OCI-LY1 (cell line): ENCODE data around the gene CD109.

Experiments
- H2AFZ ChIP-seq: fragments of 200-600 bp; sonication (generic), shearing (Covaris generic); 2 replicates; pipeline ENCODE4 v1.6.0; 2014; ENCODE audit warnings: antibody characterized with exemption, mild to moderate bottlenecking, low read length
- H3F3A ChIP-seq: fragments of 200-600 bp; sonication (generic), shearing (Covaris generic); 2 replicates; pipeline ENCODE4 v1.6.0; 2014; ENCODE audit warnings: mild to moderate bottlenecking, antibody characterized with exemption, low read length, moderate library complexity; ENCODE audit not compliant: insufficient read depth
- H3K27ac ChIP-seq: fragments of 200-600 bp; sonication (generic); 2 replicates; pipeline ENCODE4 v1.5.1; 2014; ENCODE audit warnings: low read length, mixed run types, mild to moderate bottlenecking, low read depth; ENCODE audit not compliant: poor library complexity, severe bottlenecking
- H3K27me3 ChIP-seq: fragments of 200-600 bp; sonication (generic); 2 replicates; pipeline ENCODE4 v1.6.0; 2014; ENCODE audit warnings: antibody characterized with exemption, mild to moderate bottlenecking, low read length, moderate library complexity; ENCODE audit not compliant: insufficient read depth
- H3K36me3 ChIP-seq: fragments of 200-600 bp; sonication (generic); 2 replicates; pipeline ENCODE4 v1.6.1; 2014; ENCODE audit warnings: mild to moderate bottlenecking, antibody characterized with exemption, low read length, moderate library complexity, mixed read lengths; ENCODE audit not compliant: insufficient read depth
- H3K4me1 ChIP-seq: fragments of 200-600 bp; sonication (generic); 2 replicates; pipeline ENCODE4 v1.5.1; 2014; ENCODE audit warnings: mild to moderate bottlenecking, low read length, moderate library complexity; ENCODE audit not compliant: insufficient read depth, severe bottlenecking
- H3K4me2 ChIP-seq: fragments of 200-600 bp; sonication (generic), shearing (Covaris generic); 2 replicates; pipeline ENCODE4 v1.6.1; 2014; ENCODE audit warnings: low read length
- H3K4me3 ChIP-seq: fragments of 200-600 bp; sonication (generic); 2 replicates; pipeline ENCODE4 v1.5.1; 2014; ENCODE audit warnings: low read length, low read depth, mild to moderate bottlenecking, mixed read lengths; ENCODE audit not compliant: poor library complexity, severe bottlenecking
- H3K79me2 ChIP-seq: fragments of 200-600 bp; shearing (Covaris generic); 2 replicates; pipeline ENCODE4 v1.6.1; 2016; ENCODE audit warnings: mixed run types, low read length, mixed read lengths; ENCODE audit not compliant: insufficient read depth
- H3K9ac ChIP-seq: fragments of 200-600 bp; sonication (generic), shearing (Covaris generic); 2 replicates; pipeline ENCODE4 v1.6.1; 2014; ENCODE audit warnings: mild to moderate bottlenecking, low read length, mixed read lengths
- H3K9me2 ChIP-seq: fragments of 200-600 bp; sonication (generic), shearing (Covaris generic); 2 replicates; pipeline ENCODE4 v1.6.1; 2014; ENCODE audit warnings: low read depth, mild to moderate bottlenecking, low read length, mixed read lengths
- H3K9me3 ChIP-seq: fragments of 200-600 bp; shearing (Covaris generic); 2 replicates; pipeline ENCODE4 v1.6.1; 2014; ENCODE audit warnings: low read length, mixed read lengths
- H4K20me1 ChIP-seq: fragments of 200-600 bp; sonication (generic), shearing (Covaris generic); 2 replicates; pipeline ENCODE4 v1.6.0; 2016; ENCODE audit warnings: mild to moderate bottlenecking, low read length; ENCODE audit not compliant: insufficient read depth
- CTCF ChIP-seq: fragments of 200-600 bp; sonication (generic), shearing (Covaris generic); IDR thresholded peaks from 2 replicates; pipeline ENCODE4 v1.5.1; 2017; ENCODE audit warnings: mild to moderate bottlenecking, antibody characterized with exemption, low read length, moderate library complexity, mixed read lengths
- EZH2 ChIP-seq: fragments of 200-600 bp; sonication (generic), shearing (Covaris generic); IDR thresholded peaks from 2 replicates; pipeline ENCODE4 v1.8.0; 2017; ENCODE audit warnings: borderline replicate concordance, mixed run types, mild to moderate bottlenecking, antibody characterized with exemption, low read length, moderate library complexity, mixed read lengths

The CD109 gene

GRCh38 chr6:73695619-73696421, at the start of gene CD109:
Gene CD109 (plus strand): TSS chr6:73696203. CDS start chr6:73696216, 13 bp downstream.
- peaks cover 5% of the 10 kb centered on the region for H3K4me1 ChIP-seq
- no peaks in the 10 kb centered on the region for H3K79me2 ChIP-seq
- H3K36me3 ChIP-seq = no peaks in the 10 kb centered on the region
- no peaks in the 10 kb centered on the region for H3K9me2 ChIP-seq
- H3K9me3 ChIP-seq = no peaks in the 10 kb centered on the region
- peak within 1 kb of the TSS; percentile 39; the same call in 1 of the 2 replicates for H3K4me2 ChIP-seq
- H3K27me3 ChIP-seq = peaks cover 4% of the 10 kb centered on the region; the same call in 1 of the 2 replicates
- TF ChIP-seq CTCF (no peak), EZH2 (no peak)
- no peak within 1 kb of the TSS for H2AFZ ChIP-seq
- H3K9ac ChIP-seq = no peak within 1 kb of the TSS
- peak within 1 kb of the TSS; percentile 25 for H3K4me3 ChIP-seq
- H3F3A ChIP-seq = no peaks in the 10 kb centered on the region
- no peaks in the 10 kb centered on the region for H4K20me1 ChIP-seq
- H3K27ac ChIP-seq = no peak within 1 kb of the TSS

- no peak overlapping the region for H3K27ac ChIP-seq
- no peak overlapping the region for H3K4me3 ChIP-seq
- H3K27me3 ChIP-seq = no peaks in the 10 kb centered on the region
- H3K9me3 ChIP-seq = no peaks in the 10 kb centered on the region
- peaks cover 5% of the 10 kb centered on the region for H3F3A ChIP-seq
- TF ChIP-seq CTCF (no peak), EZH2 (no peak)
- H3K4me2 ChIP-seq = no peak overlapping the region
- no peaks in the 10 kb centered on the region for H4K20me1 ChIP-seq
- no peaks in the 10 kb centered on the region for H3K9me2 ChIP-seq
- no peaks in the 10 kb centered on the region for H3K36me3 ChIP-seq
- no peaks in the 10 kb centered on the region for H3K79me2 ChIP-seq
- no peak overlapping the region for H3K9ac ChIP-seq
- H3K4me1 ChIP-seq = peaks cover 26% of the 10 kb centered on the region
- H2AFZ ChIP-seq = no peak overlapping the region
These were observed 47.8 kb upstream of the CD109 start for GRCh38 chr6:73648166-73648565.

GRCh38 chr6:73649783-73650182, 46.2 kb upstream of the CD109 start:
- Histone ChIP-seq H3K4me2 (no peak overlapping the region), H3F3A (peaks cover 6% of the 10 kb centered on the region; the same call in 1 of the 2 replicates), H3K27me3 (no peaks in the 10 kb centered on the region), H3K79me2 (no peaks in the 10 kb centered on the region), H3K9ac (no peak overlapping the region), H4K20me1 (no peaks in the 10 kb centered on the region), H3K36me3 (no peaks in the 10 kb centered on the region), H2AFZ (no peak overlapping the region), H3K27ac (no peak overlapping the region), H3K9me2 (no peaks in the 10 kb centered on the region), H3K4me1 (peaks cover 28% of the 10 kb centered on the region), H3K9me3 (no peaks in the 10 kb centered on the region), H3K4me3 (no peak overlapping the region)
- TF ChIP-seq CTCF (no peak), EZH2 (no peak)
